Cardiac fibroblast (primary cell): ENCODE data around the gene ZNF76.

ENCODE experiments used
- DNase-seq, 2 donors: peaks; one replicate each; pipeline versions ENCODE4 v3.0.0 to v3.0.0-alpha.2; 2010; ENCODE audit warnings: low read depth in 2 of 2
- H3K4me3 ChIP-seq, 2 donors: replicated peaks in 1 of 2; 1 replicate in 1 of 2; 2 replicates in 1 of 2; pipeline ENCODE4 v1.5.1; 2011; ENCODE audit warnings: low read depth in 2 of 2, low read length in 2 of 2, mild to moderate bottlenecking in 2 of 2, moderate library complexity in 1 of 2
- TF ChIP-seq, protein P1 (sequence below): IDR thresholded peaks from one replicate; pipeline ENCODE4 v1.5.1; 2011; ENCODE audit warnings: low read depth, mild to moderate bottlenecking, low read length, inconsistent platforms

ZNF76 gene

GRCh38 chr6:35224720-35225119 lies 34.8 kb upstream of the ZNF76 start:
- TF ChIP-seq, protein P1, sequence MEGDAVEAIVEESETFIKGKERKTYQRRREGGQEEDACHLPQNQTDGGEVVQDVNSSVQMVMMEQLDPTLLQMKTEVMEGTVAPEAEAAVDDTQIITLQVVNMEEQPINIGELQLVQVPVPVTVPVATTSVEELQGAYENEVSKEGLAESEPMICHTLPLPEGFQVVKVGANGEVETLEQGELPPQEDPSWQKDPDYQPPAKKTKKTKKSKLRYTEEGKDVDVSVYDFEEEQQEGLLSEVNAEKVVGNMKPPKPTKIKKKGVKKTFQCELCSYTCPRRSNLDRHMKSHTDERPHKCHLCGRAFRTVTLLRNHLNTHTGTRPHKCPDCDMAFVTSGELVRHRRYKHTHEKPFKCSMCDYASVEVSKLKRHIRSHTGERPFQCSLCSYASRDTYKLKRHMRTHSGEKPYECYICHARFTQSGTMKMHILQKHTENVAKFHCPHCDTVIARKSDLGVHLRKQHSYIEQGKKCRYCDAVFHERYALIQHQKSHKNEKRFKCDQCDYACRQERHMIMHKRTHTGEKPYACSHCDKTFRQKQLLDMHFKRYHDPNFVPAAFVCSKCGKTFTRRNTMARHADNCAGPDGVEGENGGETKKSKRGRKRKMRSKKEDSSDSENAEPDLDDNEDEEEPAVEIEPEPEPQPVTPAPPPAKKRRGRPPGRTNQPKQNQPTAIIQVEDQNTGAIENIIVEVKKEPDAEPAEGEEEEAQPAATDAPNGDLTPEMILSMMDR, result no peak
- no peak overlapping the region for H3K4me3 ChIP-seq
- no peak for DNase-seq

DNA sequence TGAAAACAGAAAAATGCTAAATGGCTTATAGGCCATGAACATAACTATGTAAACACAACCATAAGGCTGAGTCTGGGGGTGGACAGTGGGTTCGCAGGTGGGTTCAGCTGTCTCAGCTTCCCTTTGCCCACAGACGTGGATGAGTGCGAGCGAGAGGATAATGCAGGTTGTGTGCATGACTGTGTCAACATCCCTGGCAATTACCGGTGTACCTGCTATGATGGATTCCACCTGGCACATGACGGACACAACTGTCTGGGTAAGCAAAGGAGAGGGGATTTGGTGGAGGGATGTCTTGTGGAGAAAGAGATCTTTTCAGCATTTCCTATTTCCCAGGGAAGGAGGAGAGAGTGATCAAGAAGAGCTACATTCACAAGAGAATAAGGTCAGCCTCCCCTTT lies 31.1 kb upstream of the ZNF76 start:
- no peak overlapping the region for H3K4me3 ChIP-seq
- TF ChIP-seq, protein P1, result no peak
- DNase-seq, result no peak

- DNase-seq, result no peak
- TF ChIP-seq, protein P1, result no peak
- no peak overlapping the region for H3K4me3 ChIP-seq
Measured at GRCh38 chr6:35229304-35229703, 30.2 kb upstream of the ZNF76 start.

- DNase-seq, result peak in 1 of 2 donors; percentile 16
- TF ChIP-seq, protein P1, result no peak
Measured at GRCh38 chr6:35230498-35230897, 29.0 kb upstream of the ZNF76 start.

DNA sequence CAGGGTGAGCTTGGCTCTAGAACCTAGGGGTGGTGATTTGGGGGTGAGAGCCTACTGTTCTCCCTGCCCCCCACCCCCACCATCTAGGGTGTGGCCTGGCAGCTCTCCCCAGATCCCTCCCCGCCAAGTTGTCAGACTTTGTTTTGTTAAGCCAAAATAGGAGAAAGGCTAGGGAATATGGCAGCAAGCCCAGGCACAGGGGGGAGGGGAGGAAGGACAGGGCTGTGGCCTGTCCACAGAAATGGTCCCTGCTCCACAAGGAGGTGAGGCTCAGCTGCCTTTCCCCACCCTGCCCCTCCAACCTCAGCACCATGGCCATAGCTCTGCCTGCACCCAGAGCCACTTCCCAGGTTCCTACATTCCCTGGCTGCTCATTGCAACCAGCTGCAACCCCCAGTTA lies 28.6 kb upstream of the ZNF76 start:
- no peak overlapping the region for H3K4me3 ChIP-seq
- TF ChIP-seq, protein P1, result no peak
- DNase-seq, result peak in 1 of 2 donors; percentile 33

More at GRCh38 chr6:35230498-35230897, 29.0 kb upstream of the ZNF76 start:
- H3K4me3 ChIP-seq, result no peak overlapping the region

DNA sequence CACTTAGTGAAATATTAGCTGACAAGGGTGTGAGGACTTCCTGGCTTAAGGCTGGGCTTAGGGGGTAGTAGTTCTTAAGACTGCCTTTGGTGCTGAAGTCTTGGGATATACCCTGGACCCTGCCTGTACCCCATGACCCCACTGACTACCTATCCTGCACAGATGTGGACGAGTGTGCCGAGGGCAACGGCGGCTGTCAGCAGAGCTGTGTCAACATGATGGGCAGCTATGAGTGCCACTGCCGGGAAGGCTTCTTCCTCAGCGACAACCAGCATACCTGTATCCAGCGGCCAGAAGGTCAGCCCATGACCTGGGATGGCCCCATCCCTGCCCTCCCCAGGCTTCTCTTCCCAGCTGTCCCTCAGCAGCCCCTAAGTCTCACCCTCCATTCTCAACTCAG lies 28.0 kb upstream of the ZNF76 start:
- no peak for DNase-seq
- TF ChIP-seq, protein P1, result no peak
- no peak overlapping the region for H3K4me3 ChIP-seq

- TF ChIP-seq, protein P1, result no peak
- no peak overlapping the region for H3K4me3 ChIP-seq
- DNase-seq, result no peak
Measured at GRCh38 chr6:35234901-35235300, 24.6 kb upstream of the ZNF76 start.
